Transverse colon (tissue), 4 donors: ENCODE measurements around the gene SLC19A1. TPM values are rescaled to one million over a fixed set of nuclear protein-coding genes. Genes with fewer than 3 reads are reported as not detected.

Experiments
- DNase-seq: peaks from one replicate; pipeline ENCODE4 v3.0.0-alpha.2; 2019
- H3K27ac ChIP-seq, 4 donors: fragments of 200-600 bp; sonication (generic); 2 replicates each; pipeline ENCODE4 v1.5.1; 2016 to 2018; ENCODE audit warnings: inconsistent platforms in 4 of 4
- H3K27me3 ChIP-seq: fragments of 200-600 bp; sonication (generic); 2 replicates; pipeline ENCODE4 v1.5.1; 2017; ENCODE audit warnings: inconsistent platforms
- H3K36me3 ChIP-seq, 4 donors: fragments of 200-600 bp; sonication (generic); 2 replicates each; pipeline ENCODE4 v1.5.1; 2017 to 2019; ENCODE audit warnings: inconsistent platforms in 4 of 4
- H3K4me1 ChIP-seq, 4 donors: fragments of 200-600 bp; sonication (generic); 2 replicates each; pipeline ENCODE4 v1.5.1; 2017 to 2020; ENCODE audit warnings: inconsistent platforms in 4 of 4
- H3K4me3 ChIP-seq, 4 donors: fragments of 200-600 bp; sonication (generic); 1 replicate in 1 of 4; 2 replicates in 3 of 4; pipeline versions ENCODE4 v1.5.1 to v1.6.1; 2017 to 2019; ENCODE audit warnings: inconsistent platforms in 4 of 4
- H3K9me3 ChIP-seq, 2 donors: fragments of 200-600 bp; sonication (generic); 2 replicates each; pipeline ENCODE4 v1.5.1; 2017 to 2019; ENCODE audit warnings: inconsistent platforms in 2 of 2
- CTCF ChIP-seq, 5 experiments: fragments of 200-600 bp in 3 of 5; fragments of 450-650 bp in 2 of 5; sonication (generic) in 3 of 5; IDR thresholded peaks; 1 replicate in 2 of 5; 2 replicates in 3 of 5; pipeline ENCODE4 v1.5.1; 2016 to 2017; ENCODE audit warnings: antibody characterized with exemption in 5 of 5, inconsistent platforms in 3 of 5, mild to moderate bottlenecking in 2 of 5, moderate library complexity in 1 of 5
- EP300 ChIP-seq: sonication (generic); formaldehyde crosslinking; IDR thresholded peaks from one replicate; pipeline ENCODE4 v1.6.1; 2017; ENCODE audit warnings: antibody characterized with exemption, low read depth
- POLR2A ChIP-seq: fragments of 450-650 bp; IDR thresholded peaks from one replicate; pipeline ENCODE4 v1.6.1; 2016; ENCODE audit warnings: antibody characterized with exemption, mild to moderate bottlenecking, moderate library complexity
- POLR2AphosphoS5 ChIP-seq, 3 donors: sonication (generic); formaldehyde crosslinking; IDR thresholded peaks; one replicate each; pipeline ENCODE4 v1.6.1; 2016; ENCODE audit warnings: antibody characterized with exemption in 3 of 3
- WGBS, 2 donors: methylation state at CpG; one replicate each; pipeline ENCODE4 v1.1.5; 2018; ENCODE audit warnings: low coverage in 1 of 2; 5-methylcytosine and 5-hydroxymethylcytosine counted together
- in situ Hi-C, 4 donors: fragments of 200-750 bp; cut with MboI; loops; one replicate each; pipeline versions ENCODE4 v1.15.0 to v1.15.1; 2017; ENCODE audit warnings: low sequenced_read_pairs in 3 of 4, low pct_ligation_motif_present in 1 of 4, low pct_unique_long_range_greater_than_20kb in 1 of 4
- intact Hi-C: fragments of 100-400 bp; cut with DNase I; formaldehyde crosslinking; loops from one replicate; pipeline ENCODE4 v1.15.1; 2023; ENCODE audit warnings: low total_unique reads
- total RNA-seq, 4 donors: library from RNA; depleted of rRNA; stranded (reverse); fragments of >200 nt; gene quantifications; one replicate each; pipeline ENCODE4 v1.1.0, GENCODE V29; 2016

SLC19A1 gene
- total RNA-seq, 4 donors from 2014 or later = 8.3 to 24.1 (median 17.3) TPM

GRCh38 chr21:45530423-45531113 lies 11.7 kb downstream of the SLC19A1 start:
- H3K27me3 ChIP-seq = no peaks in the 10 kb centered on the region
- WGBS, 2 donors = 96 to 100% methylated on average over 3 to 46 of the region's 50 CpGs
- in situ Hi-C loops = no loop called here
- no peaks in the 10 kb centered on the region for H3K36me3 ChIP-seq
- no peak for TF ChIP-seq EP300
- no peak for TF ChIP-seq POLR2AphosphoS5 (IDR thresholded peaks at IDR 0.05)
- no peak for TF ChIP-seq POLR2A
- TF ChIP-seq CTCF (IDR thresholded peaks at IDR 0.05) = no peak
- DNase-seq = peak; percentile 3
- no peak overlapping the region for H3K27ac ChIP-seq
- no peaks in the 10 kb centered on the region for H3K9me3 ChIP-seq
- peaks cover 8 to 33% (median 27%) of the 10 kb centered on the region in 4 donors for H3K4me1 ChIP-seq
- intact Hi-C loops = no loop called here
- no peak overlapping the region for H3K4me3 ChIP-seq

GRCh38 chr21:45529785-45530422 lies 12.3 kb downstream of the SLC19A1 start:
- Histone ChIP-seq H3K4me1 (peaks cover 8 to 36% (median 27%) of the 10 kb centered on the region in 4 donors), H3K27me3 (no peaks in the 10 kb centered on the region), H3K27ac (no peak overlapping the region), H3K36me3 (no peaks in the 10 kb centered on the region), H3K9me3 (no peaks in the 10 kb centered on the region), H3K4me3 (no peak overlapping the region)
- in situ Hi-C loops (no loop called here), intact Hi-C loops (no loop called here)
- 95 to 100% methylated on average over 1 to 11 of the region's 11 CpGs for WGBS, 2 donors
- TF ChIP-seq CTCF (IDR thresholded peaks at IDR 0.05) = no peak
- TF ChIP-seq POLR2A = no peak
- no peak for TF ChIP-seq POLR2AphosphoS5 (IDR thresholded peaks at IDR 0.05)
- TF ChIP-seq EP300 = no peak
- DNase-seq = no peak

- no peaks in the 10 kb centered on the region for H3K27me3 ChIP-seq
- H3K4me1 ChIP-seq = peaks cover 4 to 29% (median 20%) of the 10 kb centered on the region in 4 donors
- no peaks in the 10 kb centered on the region for H3K9me3 ChIP-seq
- 87 to 100% methylated on average over 1 to 20 of the region's 20 CpGs for WGBS, 2 donors
- H3K4me3 ChIP-seq = no peak overlapping the region
- H3K36me3 ChIP-seq = no peaks in the 10 kb centered on the region
- DNase-seq = peak; percentile 5
- H3K27ac ChIP-seq = no peak overlapping the region
- in situ Hi-C loops (no loop called here), intact Hi-C loops (no loop called here)
- TF ChIP-seq EP300 (no peak), CTCF (IDR thresholded peaks at IDR 0.05) (no peak), POLR2AphosphoS5 (IDR thresholded peaks at IDR 0.05) (no peak), POLR2A (no peak)
Measured at GRCh38 chr21:45528981-45529784, 13.1 kb downstream of the SLC19A1 start.
